Calu3 (cell line): Measurements from ENCODE around the gene ACSL6. TPM values are rescaled to one million over a fixed set of nuclear protein-coding genes. Genes with fewer than 3 reads are reported as not detected.
A peak's percentile ranks its signal among the peaks of the same experiment; 100 is the strongest.

ENCODE experiments used
- BruUV-seq: library from RNA; stranded (reverse); fragments of 400-500 nt; replicated peaks from 2 replicates; lab custom pipeline; 2021; lab: Mats Ljungman, UMichigan
- CTCF ChIA-PET: fragments of 300-600 bp; sonication (Branson Sonifier 250); formaldehyde crosslinking; loops from one replicate; lab custom pipeline; 2022; ENCODE audit warnings: antibody characterized with exemption; lab: Charles Lee
- DNase-seq: peaks from one replicate; pipeline ENCODE4 v3.0.0; 2022
- H3K27ac Mint-ChIP-seq: one replicate; pipeline ENCODE4 v1.8.0; 2022; ENCODE audit warnings: mixed read lengths; ENCODE audit not compliant: unreplicated experiment
- H3K27me3 Mint-ChIP-seq: one replicate; pipeline ENCODE4 v1.8.0; 2022; ENCODE audit warnings: mixed read lengths; ENCODE audit not compliant: unreplicated experiment
- H3K36me3 Mint-ChIP-seq: one replicate; pipeline ENCODE4 v1.8.0; 2022; ENCODE audit warnings: mild to moderate bottlenecking, moderate library complexity, mixed read lengths; ENCODE audit not compliant: insufficient read depth, unreplicated experiment
- H3K4me1 Mint-ChIP-seq: one replicate; pipeline ENCODE4 v1.8.0; 2022; ENCODE audit warnings: mild to moderate bottlenecking, low read depth, mixed read lengths; ENCODE audit not compliant: unreplicated experiment
- H3K4me3 Mint-ChIP-seq: one replicate; pipeline ENCODE4 v1.8.0; 2022; ENCODE audit warnings: mild to moderate bottlenecking, low read depth, moderate library complexity, mixed read lengths; ENCODE audit not compliant: unreplicated experiment
- H3K9me3 Mint-ChIP-seq: one replicate; pipeline ENCODE4 v1.8.0; 2022; ENCODE audit warnings: low read depth, mixed read lengths; ENCODE audit not compliant: unreplicated experiment
- CTCF ChIP-seq: fragments of 200-600 bp; IDR thresholded peaks from one replicate; pipeline ENCODE4 v1.8.0; 2022; ENCODE audit warnings: antibody characterized with exemption; ENCODE audit not compliant: unreplicated experiment
- intact Hi-C: fragments of 100-400 bp; cut with micrococcal nuclease; formaldehyde crosslinking; loops from one replicate; pipeline ENCODE4 v1.10.0; 2022; ENCODE audit not compliant: unreplicated experiment
- total RNA-seq: library from RNA; stranded (reverse); gene quantifications from 2 replicates; pipeline ENCODE4 v1.2.3, GENCODE V29; 2022

The ACSL6 gene
- total RNA-seq, 1 experiment from 2014 or later, result 0.24 TPM

- CTCF ChIA-PET, result interaction anchor here (0.9 to 1.4 kb wide), 3 partner anchors 10 to 408 kb away, joined by 3 to 10 read pairs (median 5); no protein-coding TSS in a partner anchor
- Mint-ChIP-seq H3K4me1 (peaks cover 37% of the 10 kb centered on the region), H3K4me3 (no peak overlapping the region), H3K27me3 (peaks cover 19% of the 10 kb centered on the region), H3K36me3 (no peaks in the 10 kb centered on the region), H3K27ac (peak overlapping the region; percentile 59), H3K9me3 (no peaks in the 10 kb centered on the region)
- TF ChIP-seq CTCF, result no peak
- no TSS peak for BruUV-seq
- intact Hi-C loops, result no loop called here
- no peak for DNase-seq
Measured at GRCh38 chr5:131997026-131997726, 14.3 kb downstream of the ACSL6 start.

DNA sequence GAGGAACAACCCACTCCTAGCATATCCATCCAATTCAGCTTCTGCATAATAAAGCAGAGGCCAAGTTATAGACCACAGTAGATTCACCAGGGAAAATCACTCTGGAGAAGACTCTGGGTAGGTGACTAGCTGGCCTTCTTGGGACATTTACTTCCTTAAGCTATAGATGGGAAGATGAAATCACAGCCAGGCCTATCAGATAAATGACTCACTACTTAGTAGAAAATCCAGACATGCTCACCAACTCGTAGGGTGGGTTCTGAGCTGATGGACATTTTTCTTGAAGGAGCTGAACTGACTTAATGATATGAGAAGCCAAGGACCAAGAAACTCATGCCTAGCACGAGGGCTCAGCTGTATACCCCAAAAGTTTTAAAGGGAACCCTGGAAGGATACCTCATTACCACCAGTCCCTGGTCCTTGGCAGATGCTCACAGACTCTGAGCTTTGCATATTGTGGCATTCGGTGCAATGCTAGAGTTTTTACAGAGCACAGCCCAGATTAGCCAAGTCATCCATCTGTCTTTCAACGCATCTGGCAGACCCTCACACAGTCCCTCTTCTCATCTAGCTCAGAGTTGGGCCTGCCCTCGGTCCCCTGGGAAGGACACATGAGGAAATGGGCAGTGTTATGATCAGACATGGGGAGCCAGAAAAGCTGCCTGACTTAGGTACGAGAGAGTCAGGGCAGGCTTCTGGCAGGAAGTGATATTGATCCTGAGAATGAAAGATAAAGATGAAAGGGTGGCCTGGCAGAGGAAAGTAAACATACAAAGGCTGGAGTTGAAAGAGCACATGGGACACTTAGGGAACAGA lies 15.0 kb downstream of the ACSL6 start:
- Mint-ChIP-seq H3K36me3 (no peaks in the 10 kb centered on the region), H3K9me3 (no peaks in the 10 kb centered on the region), H3K27ac (peak overlapping the region; percentile 59), H3K4me1 (peaks cover 29% of the 10 kb centered on the region), H3K27me3 (peaks cover 27% of the 10 kb centered on the region), H3K4me3 (no peak overlapping the region)
- no peak for TF ChIP-seq CTCF
- BruUV-seq, result no TSS peak
- intact Hi-C loops, result loop anchor here (1.0 kb wide), 1 partner anchor 47 kb away; no protein-coding TSS in a partner anchor
- CTCF ChIA-PET, result interaction anchor here (0.9 to 1.4 kb wide), 4 partner anchors 11 to 407 kb away, joined by 3 to 10 read pairs (median 4); no protein-coding TSS in a partner anchor
- no peak for DNase-seq

GRCh38 chr5:131994533-131995226 lies 16.8 kb downstream of the ACSL6 start:
- CTCF ChIA-PET, result no interaction called here
- Mint-ChIP-seq H3K27ac (no peak overlapping the region), H3K9me3 (no peaks in the 10 kb centered on the region), H3K27me3 (peaks cover 29% of the 10 kb centered on the region), H3K36me3 (no peaks in the 10 kb centered on the region), H3K4me3 (no peak overlapping the region), H3K4me1 (peaks cover 24% of the 10 kb centered on the region)
- TF ChIP-seq CTCF, result no peak
- no peak for DNase-seq
- no TSS peak for BruUV-seq
- intact Hi-C loops, result no loop called here

GRCh38 chr5:131994090-131994489 lies 17.4 kb downstream of the ACSL6 start:
- TF ChIP-seq CTCF, result no peak
- CTCF ChIA-PET, result no interaction called here
- Mint-ChIP-seq H3K36me3 (no peaks in the 10 kb centered on the region), H3K9me3 (no peaks in the 10 kb centered on the region), H3K27me3 (peaks cover 29% of the 10 kb centered on the region), H3K4me1 (peaks cover 24% of the 10 kb centered on the region), H3K27ac (no peak overlapping the region), H3K4me3 (no peak overlapping the region)
- no TSS peak for BruUV-seq
- intact Hi-C loops, result no loop called here
- no peak for DNase-seq
